Gastroesophageal sphincter (tissue), 3 donors: Measurements from ENCODE around the gene ACSF3.

Experiments
- CTCF ChIP-seq, 4 experiments: fragments of 200-600 bp in 2 of 4; fragments of 450-650 bp in 2 of 4; sonication (generic) in 1 of 4; IDR thresholded peaks; one replicate each; pipeline ENCODE4 v1.5.1; 2017 to 2019; ENCODE audit warnings: antibody characterized with exemption in 4 of 4, mild to moderate bottlenecking in 2 of 4, moderate library complexity in 2 of 4
- POLR2A ChIP-seq, 2 donors: fragments of 450-650 bp; IDR thresholded peaks; one replicate each; pipeline ENCODE4 v1.6.1; 2017; ENCODE audit warnings: antibody characterized with exemption in 2 of 2, mild to moderate bottlenecking in 2 of 2, moderate library complexity in 1 of 2

GRCh38 chr16:89145406-89146161 is 51.9 kb downstream of the ACSF3 start:
- TF ChIP-seq POLR2A (IDR thresholded peaks at IDR 0.05), result no peak
- TF ChIP-seq CTCF (IDR thresholded peaks at IDR 0.05), result no peak
